ENCODE measurements around the gene ZDHHC18. TPM values are rescaled to one million over a fixed set of nuclear protein-coding genes. Genes with fewer than 3 reads are reported as not detected.

Gene ZDHHC18
- total and polyA plus RNA-seq, 2 of the 8 experiments (the other 6 are each of a cell fraction or from before 2014, with no cell fraction given), result 29.7 to 49.8 TPM

- TF ChIP-seq ATF2 (IDR thresholded peaks at IDR 0.05; ENCODE audit: low read length) (peak; percentile 72; the same call in 1 of the 2 replicates), RXRA (IDR thresholded peaks at IDR 0.05; ENCODE audit: insufficient read depth, low read depth, low read length) (no peak), KDM5A (IDR thresholded peaks at IDR 0.05; ENCODE audit: low read length) (peak; percentile 100), BACH1 (IDR thresholded peaks at IDR 0.05; ENCODE audit: low read length) (no peak; the same call in 1 of the 2 replicates), ASH2L (IDR thresholded peaks at IDR 0.05; ENCODE audit: low read length) (peak; percentile 72)
Measured at GRCh38 chr1:26900001-26900814, 73.7 kb downstream of the ZDHHC18 start, which contains the start of gene GPATCH3 (continued).

All from H1 (cell line).